Measurements from ENCODE around the gene SECISBP2. TPM values are rescaled to one million over a fixed set of nuclear protein-coding genes. Genes with fewer than 3 reads are reported as not detected.

The SECISBP2 gene
- total RNA-seq, 4 donors from 2014 or later: 41.8 to 76.0 (median 59.8) TPM

GRCh38 chr9:89311346-89312221 lies 6.7 kb upstream of the SECISBP2 start:
- no peak for DNase-seq
- Histone ChIP-seq H3K9me3 (no peaks in the 10 kb centered on the region), H3K4me1 (peaks cover 0 to 10% of the 10 kb centered on the region in 2 donors), H3K36me3 (no peaks in the 10 kb centered on the region), H3K27me3 (no peaks in the 10 kb centered on the region), H3K27ac (peak overlapping the region in 1 of 2 donors; percentile 57), H3K4me3 (peak overlapping the region; percentile 45 to 58)
- intact Hi-C loops (cut with DNase I; ENCODE audit: low total_unique reads): no loop called here
- TF ChIP-seq CTCF (IDR thresholded peaks at IDR 0.05): no peak
- TF ChIP-seq POLR2A (IDR thresholded peaks at IDR 0.05): no peak

- DNase-seq: no peak
- H3K36me3 ChIP-seq: no peaks in the 10 kb centered on the region
- intact Hi-C loops (cut with DNase I; ENCODE audit: low total_unique reads): no loop called here
- no peak overlapping the region for H3K4me3 ChIP-seq
- no peaks in the 10 kb centered on the region for H3K27me3 ChIP-seq
- H3K27ac ChIP-seq: no peak overlapping the region
- TF ChIP-seq CTCF (IDR thresholded peaks at IDR 0.05) (no peak), POLR2A (IDR thresholded peaks at IDR 0.05) (no peak)
- H3K4me1 ChIP-seq: peaks cover 0 to 10% of the 10 kb centered on the region in 2 donors
- no peaks in the 10 kb centered on the region for H3K9me3 ChIP-seq
Measured at GRCh38 chr9:89312222-89312571, 6.1 kb upstream of the SECISBP2 start.

- DNase-seq: no peak
- Histone ChIP-seq H3K27ac (no peak overlapping the region), H3K9me3 (no peaks in the 10 kb centered on the region), H3K27me3 (no peaks in the 10 kb centered on the region), H3K36me3 (no peaks in the 10 kb centered on the region), H3K4me1 (peaks cover 0 to 10% of the 10 kb centered on the region in 2 donors), H3K4me3 (no peak overlapping the region)
- intact Hi-C loops (cut with DNase I; ENCODE audit: low total_unique reads): no loop called here
- TF ChIP-seq POLR2A (IDR thresholded peaks at IDR 0.05) (no peak), CTCF (IDR thresholded peaks at IDR 0.05) (no peak)
Measured at GRCh38 chr9:89313842-89314241, 4.5 kb upstream of the SECISBP2 start.

- intact Hi-C loops (cut with DNase I; ENCODE audit: low total_unique reads): no loop called here
Measured at GRCh38 chr9:89314955-89315354, 3.3 kb upstream of the SECISBP2 start.

More at GRCh38 chr9:89314955-89315354, 3.3 kb upstream of the SECISBP2 start:
- no peaks in the 10 kb centered on the region for H3K36me3 ChIP-seq
- no peak for DNase-seq
- no peaks in the 10 kb centered on the region for H3K27me3 ChIP-seq
- no peak for TF ChIP-seq CTCF (IDR thresholded peaks at IDR 0.05)
- TF ChIP-seq POLR2A (IDR thresholded peaks at IDR 0.05): no peak
- H3K9me3 ChIP-seq: no peaks in the 10 kb centered on the region
- H3K27ac ChIP-seq: no peak overlapping the region
- H3K4me1 ChIP-seq: peaks cover 0 to 15% of the 10 kb centered on the region in 2 donors
- H3K4me3 ChIP-seq: no peak overlapping the region
